NCI-H1417 (cell line): ENCODE data around the gene BPIFA3.

ENCODE experiments used
- DNase-seq, 3 experiments: peaks; one replicate each; lab custom pipeline; 2025; lab: John Stamatoyannopoulos, UW

The BPIFA3 gene

GRCh38 chr20:33262658-33263065, 45.5 kb downstream of the BPIFA3 start:
- DNase-seq, result peak in 2 of 3 experiments; percentile 30 to 47

GRCh38 chr20:33263784-33264183, 46.6 kb downstream of the BPIFA3 start:
- DNase-seq, result no peak

- no peak for DNase-seq
These were observed 50.5 kb downstream of the BPIFA3 start for GRCh38 chr20:33267701-33268100.

DNA sequence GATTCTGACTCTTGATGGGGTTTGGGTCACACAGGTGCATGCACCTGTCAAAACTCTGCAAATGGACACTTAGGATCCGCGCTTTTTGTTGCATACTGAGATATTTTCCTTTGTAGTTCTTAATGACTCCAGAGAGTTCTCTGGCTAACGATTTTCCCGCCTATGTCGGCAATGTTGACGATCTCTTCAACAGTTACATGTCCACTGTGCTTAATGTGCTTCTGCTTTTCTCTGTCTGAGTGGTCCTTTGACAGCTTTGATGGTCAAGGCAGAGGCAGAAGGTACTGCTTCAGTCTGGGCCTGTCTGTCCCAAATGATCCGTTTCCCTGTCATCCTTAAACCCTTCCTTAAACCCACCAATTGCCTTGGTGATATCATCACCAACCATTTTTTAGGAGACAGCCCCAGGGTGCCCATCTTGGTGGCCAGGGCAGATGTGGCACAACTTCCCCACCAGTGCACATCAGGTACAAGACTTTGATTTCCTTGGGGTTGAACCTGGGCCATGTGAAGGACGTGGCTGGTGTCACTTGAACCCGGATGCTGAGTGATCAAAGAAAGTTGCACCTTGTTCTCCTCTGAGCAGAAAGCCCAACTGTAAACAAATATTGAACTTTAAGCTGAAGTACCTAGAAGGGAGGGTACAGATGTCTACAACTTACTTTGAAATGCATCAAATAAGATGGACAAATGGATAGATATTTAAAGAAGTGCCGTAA, 55.2 kb downstream of the BPIFA3 start:
- no peak for DNase-seq

DNA sequence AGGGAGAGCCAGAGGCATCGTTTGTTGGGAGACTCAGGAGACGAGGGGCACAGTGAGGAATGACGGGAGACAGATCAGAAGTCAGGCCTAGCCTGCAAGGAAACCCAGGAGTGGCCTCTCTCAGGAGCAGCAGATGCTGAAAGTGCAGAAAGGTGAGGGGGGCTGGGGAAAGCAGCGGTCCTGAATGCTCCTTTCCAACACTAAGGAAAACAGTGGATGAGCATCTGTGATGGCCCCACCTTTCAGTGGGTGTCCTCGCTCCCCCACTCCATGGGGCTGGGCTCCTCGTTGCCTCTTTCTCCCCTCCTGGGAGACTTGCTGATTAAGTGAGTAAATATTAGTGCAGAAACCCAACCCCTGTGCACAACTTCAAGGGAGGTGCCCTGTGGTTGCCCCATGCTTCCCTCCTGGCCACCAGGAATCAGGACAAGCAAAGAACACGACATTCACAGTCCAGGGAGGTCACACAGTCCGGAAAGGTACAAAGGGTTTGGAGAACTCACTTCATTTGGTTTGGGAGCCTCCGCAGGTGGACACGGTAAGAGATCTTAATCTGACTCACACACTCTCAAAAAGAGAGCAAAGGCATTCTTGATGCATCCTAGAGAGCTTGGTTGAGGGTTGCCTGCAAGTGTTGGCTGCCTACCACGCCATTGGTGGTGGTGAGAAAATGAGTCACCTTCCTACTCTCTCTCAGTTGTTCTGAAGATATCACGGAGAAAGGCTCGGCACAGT, 56.1 kb downstream of the BPIFA3 start:
- no peak for DNase-seq

DNA sequence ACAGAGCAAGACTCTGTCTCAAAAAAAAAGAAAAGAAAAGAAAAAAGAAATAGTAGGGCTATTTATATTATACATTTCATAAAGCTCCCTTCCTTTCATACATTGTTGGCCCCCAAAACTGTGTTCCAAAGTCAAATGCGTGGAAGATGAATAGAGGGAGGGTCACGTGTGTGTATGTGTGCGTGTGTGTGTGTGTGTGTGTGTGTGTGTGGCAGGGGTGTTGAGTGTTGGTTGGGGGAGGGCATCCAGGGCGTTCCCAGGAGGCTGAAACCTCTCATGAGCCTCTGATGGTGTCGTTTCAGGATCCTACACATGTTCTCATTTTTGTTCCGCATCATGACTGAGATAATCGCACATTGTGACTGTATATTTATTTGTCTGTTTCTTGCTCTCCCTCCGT, 58.1 kb downstream of the BPIFA3 start:
- no peak for DNase-seq

DNA sequence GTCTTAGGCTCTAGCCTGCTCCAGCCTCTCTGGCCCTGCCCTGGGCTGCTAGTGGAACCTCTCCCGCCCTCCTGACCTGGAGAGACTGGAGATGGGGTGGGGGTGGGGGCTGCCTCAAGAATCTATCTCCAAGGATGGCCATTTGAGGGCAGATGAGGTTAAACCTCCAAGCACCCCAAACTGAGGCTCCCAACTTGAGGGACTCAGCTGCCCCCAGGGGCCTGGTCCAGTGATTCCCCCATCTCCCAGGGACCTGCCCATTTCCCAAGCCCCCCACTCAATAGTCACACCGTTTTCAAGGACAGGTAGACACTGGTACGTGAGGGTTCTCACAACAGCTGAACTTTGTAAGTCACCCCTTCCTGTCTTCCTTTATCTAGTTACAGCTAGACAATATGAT, 58.7 kb downstream of the BPIFA3 start:
- no peak for DNase-seq

GRCh38 chr20:33276303-33277113, 59.4 kb downstream of the BPIFA3 start:
- DNase-seq, result no peak
